Effector memory CD8-positive, alpha-beta T cell (primary cell): ENCODE measurements around the gene TNS2.

ENCODE experiments used
- ATAC-seq: fragments of 150-1000 bp; cut with Tn5 transposase; replicated peaks from 2 replicates; pipeline ENCODE4 v1.10.0; 2021; ENCODE audit warnings: mild to moderate bottlenecking, moderate library complexity
- DNase-seq, 3 experiments: peaks; one replicate each; pipeline ENCODE4 v3.0.0; 2021
- H3K27ac Mint-ChIP-seq, 2 donors: one replicate each; pipeline ENCODE4 v1.8.0; 2022; ENCODE audit warnings: mild to moderate bottlenecking in 2 of 2, mixed read lengths in 2 of 2, moderate library complexity in 2 of 2
- H3K27me3 Mint-ChIP-seq, 2 donors: one replicate each; pipeline ENCODE4 v1.8.0; 2022; ENCODE audit warnings: mixed read lengths in 2 of 2
- H3K36me3 Mint-ChIP-seq: one replicate; pipeline ENCODE4 v1.8.0; 2022; ENCODE audit warnings: mild to moderate bottlenecking, moderate library complexity, mixed read lengths; ENCODE audit not compliant: insufficient read depth
- H3K4me1 Mint-ChIP-seq, 2 donors: one replicate each; pipeline ENCODE4 v1.8.0; 2022; ENCODE audit warnings: low read depth in 2 of 2, mixed read lengths in 2 of 2
- H3K4me3 Mint-ChIP-seq, 2 donors: one replicate each; pipeline ENCODE4 v1.8.0; 2022; ENCODE audit warnings: mild to moderate bottlenecking in 2 of 2, mixed read lengths in 2 of 2, moderate library complexity in 2 of 2
- H3K9me3 Mint-ChIP-seq, 2 donors: one replicate each; pipeline ENCODE4 v1.8.0; 2022; ENCODE audit warnings: mixed read lengths in 2 of 2

TNS2 gene

DNA sequence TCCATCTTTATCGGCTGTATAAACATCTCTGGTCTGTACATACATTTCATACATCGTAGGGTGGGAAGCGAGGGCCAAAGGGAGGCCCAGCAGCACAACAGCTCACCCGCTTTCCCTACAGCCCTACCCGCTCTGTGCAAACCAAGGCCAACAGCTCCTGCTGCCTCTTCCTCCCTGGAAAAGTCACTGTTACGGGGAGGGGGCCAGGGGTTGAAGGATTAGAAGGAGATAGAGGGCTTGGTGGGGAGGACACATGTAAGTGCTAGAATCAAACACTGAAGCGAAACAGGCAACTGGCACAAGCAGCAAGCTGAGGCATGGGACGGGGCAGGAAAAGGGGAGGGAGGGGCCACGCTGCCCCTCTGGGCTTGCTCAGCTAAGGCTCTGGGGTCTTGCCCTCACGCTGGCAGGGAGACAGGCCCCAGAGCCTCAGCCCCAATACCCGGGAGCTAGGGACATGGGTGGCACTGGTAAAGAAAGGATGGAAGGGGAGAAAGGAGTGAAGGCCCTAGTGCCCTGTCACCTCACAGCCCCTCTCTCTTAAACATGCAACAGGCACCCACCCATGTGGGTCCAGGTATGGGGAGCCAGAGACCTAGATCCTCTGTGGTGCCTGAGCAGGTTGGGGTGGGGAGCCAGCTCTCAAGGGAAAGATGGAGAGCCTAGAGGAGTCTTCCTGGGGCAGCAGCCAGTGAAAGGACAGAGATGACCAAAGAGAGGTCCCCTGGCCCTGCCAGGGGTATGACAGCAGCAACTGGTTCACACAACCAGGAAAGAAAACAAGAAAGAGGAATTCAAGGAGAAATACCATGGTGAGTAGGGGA, 15.0 kb downstream of the TNS2 start:
- peak overlapping the region in 1 of 2 donors; percentile 77 for H3K27ac Mint-ChIP-seq

DNA sequence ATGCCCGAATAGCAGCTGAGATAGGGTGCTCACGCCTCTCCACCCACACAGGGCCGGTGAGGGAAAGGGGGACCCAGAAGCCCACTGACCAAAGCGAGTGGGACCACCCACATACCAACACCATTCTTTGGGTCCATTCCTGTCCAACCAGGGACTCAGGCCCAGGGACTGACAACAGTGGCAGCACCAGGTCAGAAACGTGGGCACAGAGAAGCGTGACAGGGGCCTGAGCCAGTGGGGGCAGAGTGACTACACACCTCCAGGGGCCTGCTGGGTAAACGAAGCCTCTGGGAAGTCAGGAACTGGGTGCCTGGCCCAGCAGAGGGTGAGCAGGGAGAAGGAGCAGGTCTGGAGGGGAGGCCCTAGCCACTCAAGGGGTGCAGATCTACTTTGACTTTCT, 15.6 kb downstream of the TNS2 start:
- DNase-seq (no peak), ATAC-seq (no peak)
- Mint-ChIP-seq H3K4me3 (no peak overlapping the region), H3K27me3 (no peaks in the 10 kb centered on the region), H3K36me3 (peaks cover 32% of the 10 kb centered on the region), H3K27ac (peak overlapping the region in 1 of 2 donors; percentile 77), H3K9me3 (no peaks in the 10 kb centered on the region), H3K4me1 (peaks cover 10 to 23% of the 10 kb centered on the region in 2 donors)

More for the DNA sequence above, 15.0 kb downstream of the TNS2 start:
- ATAC-seq (no peak), DNase-seq (no peak)
- Mint-ChIP-seq H3K27me3 (no peaks in the 10 kb centered on the region), H3K9me3 (no peaks in the 10 kb centered on the region), H3K36me3 (peaks cover 32% of the 10 kb centered on the region), H3K4me1 (peaks cover 10 to 21% of the 10 kb centered on the region in 2 donors), H3K4me3 (no peak overlapping the region)

DNA sequence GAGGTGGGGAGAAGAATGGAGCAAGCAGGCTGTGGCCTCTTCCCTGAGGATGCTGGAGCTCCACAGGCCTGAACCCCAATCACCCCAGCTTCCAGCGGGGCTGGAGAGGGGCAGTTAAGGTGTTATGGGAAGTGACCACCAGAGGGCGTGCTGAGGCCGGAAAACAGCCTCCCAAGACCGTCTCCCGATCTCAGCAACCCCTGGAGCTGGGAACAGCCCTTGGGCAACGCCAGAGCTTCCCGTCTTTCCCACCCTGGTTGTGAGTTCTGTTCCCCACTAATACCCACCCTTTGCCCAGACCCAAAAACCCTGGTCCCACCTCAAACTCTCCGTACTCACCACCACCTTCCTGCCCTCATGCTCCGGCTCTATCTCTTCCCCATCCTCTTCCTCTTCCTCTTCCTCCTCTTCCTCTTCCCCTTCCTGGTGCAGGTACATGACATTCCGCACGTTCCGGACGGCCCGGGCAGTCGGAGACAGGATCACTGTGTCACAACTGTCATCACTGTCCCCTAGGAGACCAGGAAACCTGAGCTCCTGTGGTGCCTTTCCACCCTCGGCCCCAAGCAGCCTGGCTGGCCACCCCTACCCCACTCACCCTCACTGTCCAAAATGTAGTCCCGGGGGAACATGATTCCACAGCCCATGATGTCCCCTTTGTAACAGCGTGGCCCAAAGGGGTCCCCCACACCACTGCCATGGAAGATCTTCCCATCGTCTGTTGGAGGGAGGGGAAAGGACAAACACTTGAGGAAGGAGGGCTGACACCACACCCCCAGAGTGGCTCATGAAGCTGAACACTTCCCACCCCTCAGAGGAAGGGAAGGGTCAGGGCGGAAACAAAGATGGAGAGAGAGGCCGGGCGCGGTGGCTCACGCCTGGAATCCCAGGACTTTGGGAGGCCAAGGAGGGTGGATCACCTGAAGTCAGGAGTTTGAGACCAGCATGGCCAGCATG, 16.4 kb downstream of the TNS2 start:
- ATAC-seq (peak; percentile 84), DNase-seq (peak; percentile 63 to 64 (median 64))
- Mint-ChIP-seq H3K4me3 (no peak overlapping the region), H3K9me3 (no peaks in the 10 kb centered on the region), H3K36me3 (peaks cover 37% of the 10 kb centered on the region), H3K27me3 (no peaks in the 10 kb centered on the region), H3K4me1 (peaks cover 13 to 26% of the 10 kb centered on the region in 2 donors), H3K27ac (peak overlapping the region in 1 of 2 donors; percentile 35)

DNA sequence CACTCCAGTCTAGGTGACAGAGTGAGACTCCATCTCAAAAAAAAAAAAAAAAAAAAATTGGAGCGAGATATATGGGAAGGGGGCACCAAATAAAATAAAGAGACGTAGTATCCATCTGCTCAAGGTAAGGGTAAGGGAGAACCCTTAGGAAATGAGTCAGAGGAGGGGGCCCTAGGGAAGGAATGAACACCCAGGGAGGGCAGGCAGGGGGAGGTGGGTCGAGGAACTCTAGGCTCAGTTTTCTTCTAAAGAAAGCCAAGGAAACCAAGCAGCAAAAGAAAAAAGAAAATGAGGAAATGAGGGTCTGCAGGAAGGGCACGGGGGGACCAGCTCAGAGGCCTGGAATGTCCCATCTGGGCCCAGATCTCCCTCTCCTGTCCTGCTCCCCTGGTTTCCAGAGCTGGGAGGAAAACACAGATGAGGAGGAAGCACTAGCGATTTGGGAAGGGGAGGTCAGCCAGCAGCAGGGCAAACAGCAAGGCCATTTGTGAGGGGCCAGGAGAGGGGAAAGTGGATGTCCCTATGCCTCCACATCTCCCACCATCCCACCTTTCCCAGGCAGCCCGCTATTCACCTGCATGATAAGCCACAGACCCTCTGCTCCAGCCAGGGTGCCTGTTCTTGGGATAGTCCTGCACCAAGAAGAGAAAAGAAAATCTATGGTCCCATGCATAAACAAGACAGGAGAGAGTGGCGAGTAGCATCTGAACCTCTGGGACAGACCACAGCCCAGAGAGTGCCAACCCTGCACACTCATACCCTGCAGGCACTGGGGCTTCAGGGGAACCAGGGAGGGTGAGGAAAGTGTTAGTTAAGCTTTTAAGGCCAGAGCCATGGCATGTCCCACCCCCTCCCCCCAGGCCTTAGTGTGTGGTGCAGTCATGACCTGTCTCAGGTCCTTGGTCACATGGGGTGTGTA, 17.5 kb downstream of the TNS2 start:
- Mint-ChIP-seq H3K4me1 (peaks cover 18 to 29% of the 10 kb centered on the region in 2 donors), H3K4me3 (no peak overlapping the region), H3K27ac (peak overlapping the region in 1 of 2 donors; percentile 35), H3K9me3 (no peaks in the 10 kb centered on the region), H3K27me3 (no peaks in the 10 kb centered on the region), H3K36me3 (peaks cover 45% of the 10 kb centered on the region)
- ATAC-seq (no peak), DNase-seq (no peak)

DNA sequence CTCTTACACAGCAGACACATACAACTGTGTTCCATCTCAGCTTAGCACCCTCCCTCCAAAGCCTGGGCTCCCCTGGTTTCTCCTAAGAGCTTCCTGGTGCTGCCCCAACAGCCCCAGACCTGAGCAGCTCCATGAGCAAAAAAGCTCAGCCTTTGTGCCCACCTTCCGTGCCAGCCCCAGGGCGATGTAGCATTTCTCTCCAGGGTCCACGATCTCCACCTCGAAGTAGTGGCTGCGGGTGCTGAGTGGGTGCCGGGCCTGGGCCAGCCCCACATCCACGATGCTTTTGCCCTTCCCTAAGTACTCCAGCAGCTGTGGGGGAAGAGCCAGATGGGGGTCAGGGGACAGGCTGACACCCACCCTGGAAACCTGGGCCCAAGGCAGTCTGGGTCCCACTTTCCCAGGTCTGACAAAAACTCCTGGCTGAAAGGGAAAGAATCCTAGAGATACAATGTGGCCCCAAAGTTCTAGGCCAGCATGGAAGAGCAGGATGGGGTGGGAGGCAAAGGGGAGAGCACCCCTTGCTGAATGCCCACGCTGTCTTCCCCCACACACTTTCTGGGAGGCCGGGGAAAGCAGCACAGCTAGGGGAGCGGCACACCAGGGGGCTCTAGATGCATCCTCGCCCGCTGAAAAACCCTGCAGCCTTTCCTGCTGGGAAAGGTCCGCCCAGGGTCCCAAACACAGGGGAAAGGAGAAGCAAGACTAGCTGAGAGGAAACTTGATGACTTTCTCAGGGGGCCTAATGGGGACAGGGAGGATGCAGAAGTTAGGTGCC, 18.3 kb downstream of the TNS2 start:
- peaks cover 49% of the 10 kb centered on the region for H3K36me3 Mint-ChIP-seq
- no peaks in the 10 kb centered on the region for H3K27me3 Mint-ChIP-seq
- peaks cover 18 to 31% of the 10 kb centered on the region in 2 donors for H3K4me1 Mint-ChIP-seq
- ATAC-seq (no peak), DNase-seq (no peak)
- no peak overlapping the region for H3K4me3 Mint-ChIP-seq
- peak overlapping the region; percentile 41 to 70 for H3K27ac Mint-ChIP-seq
- no peaks in the 10 kb centered on the region for H3K9me3 Mint-ChIP-seq

DNA sequence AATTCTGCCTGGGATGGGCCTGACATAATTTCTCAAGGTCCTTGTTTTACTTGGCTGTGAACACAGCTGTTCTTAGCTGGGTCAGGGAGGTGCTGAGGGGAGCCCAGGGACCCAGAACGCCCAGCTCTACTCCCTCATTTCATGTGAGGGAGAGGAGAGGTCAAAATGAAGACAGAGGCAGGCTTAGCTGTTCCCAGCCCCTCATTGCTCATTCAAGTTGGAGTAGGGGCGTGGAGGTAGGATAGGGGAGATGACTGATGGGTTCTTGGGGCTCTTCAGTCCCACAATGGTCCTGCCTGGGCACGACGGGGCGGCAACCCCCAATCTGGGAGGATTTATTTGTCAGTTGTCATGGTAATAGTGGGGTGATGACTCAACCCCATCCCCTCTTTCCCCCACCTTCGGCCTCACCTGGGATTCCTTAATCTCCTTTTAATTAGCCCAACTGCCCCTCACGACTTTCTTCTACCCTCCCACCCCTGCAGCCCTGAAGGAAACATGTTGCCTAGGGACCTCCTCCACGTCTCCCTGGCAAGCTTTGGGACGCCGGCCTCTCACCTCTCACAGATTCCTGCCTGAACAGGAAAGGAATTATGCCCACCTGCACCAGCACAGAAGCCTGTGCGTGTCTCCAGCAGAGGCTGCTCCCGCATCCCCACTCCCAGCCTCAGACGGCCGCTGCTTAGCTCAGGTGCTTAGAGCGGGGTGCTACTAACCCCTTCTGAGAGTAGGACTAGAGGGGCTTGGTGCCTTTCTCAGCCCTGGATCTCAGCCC, 19.1 kb downstream of the TNS2 start:
- Mint-ChIP-seq H3K27me3 (no peaks in the 10 kb centered on the region), H3K27ac (peak overlapping the region; percentile 41 to 74), H3K4me3 (no peak overlapping the region), H3K36me3 (peaks cover 57% of the 10 kb centered on the region), H3K9me3 (no peaks in the 10 kb centered on the region), H3K4me1 (peaks cover 20 to 33% of the 10 kb centered on the region in 2 donors)
- DNase-seq (no peak), ATAC-seq (no peak)

DNA sequence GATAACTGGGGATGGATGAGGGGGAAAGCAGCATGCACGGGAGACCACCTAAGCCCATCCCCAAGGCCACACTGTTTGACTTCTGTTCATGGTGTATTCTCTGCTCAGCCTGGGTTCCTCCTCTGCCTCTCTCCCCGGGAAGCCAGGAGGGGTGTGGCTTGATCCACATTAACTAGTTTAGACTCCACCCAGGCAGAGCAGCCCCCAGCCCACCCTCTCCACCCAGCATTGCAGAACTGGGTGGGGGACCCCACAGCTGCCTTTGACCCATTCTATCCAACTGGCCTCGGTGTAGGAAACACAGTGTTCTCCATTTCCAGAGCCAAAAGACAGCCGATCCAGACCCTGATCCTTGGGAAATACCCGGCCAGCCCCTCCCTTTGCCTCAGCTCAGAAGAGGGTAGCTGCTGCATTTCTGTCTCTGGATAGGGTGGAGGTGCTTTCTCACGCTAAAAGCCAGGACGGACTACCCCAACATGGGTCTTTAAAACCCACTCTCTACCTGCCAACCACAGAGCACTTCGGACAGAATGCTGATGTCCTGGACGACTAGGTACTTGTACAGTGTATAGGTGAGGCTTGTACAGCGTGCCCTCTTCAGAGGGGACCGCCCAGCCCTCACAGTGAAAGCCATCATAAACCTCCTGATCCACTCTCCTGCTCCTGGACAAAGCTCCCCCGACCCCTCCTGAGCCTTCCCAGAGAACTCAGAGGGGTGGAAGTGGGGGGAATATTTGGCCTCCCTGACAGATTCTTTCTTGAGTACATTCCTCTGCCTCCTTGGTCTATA, 20.0 kb downstream of the TNS2 start:
- DNase-seq, result no peak
- Mint-ChIP-seq H3K27me3 (no peaks in the 10 kb centered on the region), H3K9me3 (no peaks in the 10 kb centered on the region), H3K4me1 (peaks cover 27 to 41% of the 10 kb centered on the region in 2 donors), H3K4me3 (no peak overlapping the region), H3K27ac (peak overlapping the region; percentile 41 to 74), H3K36me3 (peaks cover 58% of the 10 kb centered on the region)
- ATAC-seq, result no peak

DNA sequence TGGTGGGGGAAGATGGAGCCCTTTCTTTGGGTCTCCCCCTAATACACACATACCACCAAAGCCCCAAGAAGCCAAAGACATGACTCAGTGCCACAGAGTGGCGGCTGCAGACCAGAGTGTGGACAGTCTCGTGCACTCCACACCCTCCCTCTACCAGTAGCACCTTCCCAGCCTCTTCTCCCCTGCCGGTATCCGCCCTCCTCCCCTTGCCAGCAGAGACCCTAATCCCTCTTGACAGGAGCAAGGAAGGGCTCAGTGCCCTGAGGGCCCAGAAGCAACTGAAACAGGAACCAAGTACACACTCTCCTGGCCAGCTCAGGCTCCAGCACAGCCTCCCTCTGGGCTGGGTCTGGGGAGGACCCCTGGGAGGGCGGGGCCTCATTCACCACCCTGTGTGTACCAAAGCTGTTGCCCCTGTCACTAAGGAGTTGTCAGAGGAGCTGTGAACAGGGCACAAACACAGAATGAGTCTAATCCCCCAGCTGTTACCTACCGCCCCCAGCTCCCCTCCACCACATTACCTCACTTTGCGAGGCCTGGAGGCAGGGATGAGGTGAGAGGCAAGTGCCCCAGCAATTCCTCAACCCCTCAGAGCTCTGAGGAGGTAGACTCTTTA, 21.1 kb downstream of the TNS2 start:
- H3K4me3 Mint-ChIP-seq, result no peak overlapping the region
- no peaks in the 10 kb centered on the region for H3K27me3 Mint-ChIP-seq
- no peak for DNase-seq
- peak overlapping the region; percentile 74 to 75 for H3K27ac Mint-ChIP-seq
- no peak for ATAC-seq
- peaks cover 63% of the 10 kb centered on the region for H3K36me3 Mint-ChIP-seq
- peaks cover 29 to 49% of the 10 kb centered on the region in 2 donors for H3K4me1 Mint-ChIP-seq
- H3K9me3 Mint-ChIP-seq, result no peaks in the 10 kb centered on the region

DNA sequence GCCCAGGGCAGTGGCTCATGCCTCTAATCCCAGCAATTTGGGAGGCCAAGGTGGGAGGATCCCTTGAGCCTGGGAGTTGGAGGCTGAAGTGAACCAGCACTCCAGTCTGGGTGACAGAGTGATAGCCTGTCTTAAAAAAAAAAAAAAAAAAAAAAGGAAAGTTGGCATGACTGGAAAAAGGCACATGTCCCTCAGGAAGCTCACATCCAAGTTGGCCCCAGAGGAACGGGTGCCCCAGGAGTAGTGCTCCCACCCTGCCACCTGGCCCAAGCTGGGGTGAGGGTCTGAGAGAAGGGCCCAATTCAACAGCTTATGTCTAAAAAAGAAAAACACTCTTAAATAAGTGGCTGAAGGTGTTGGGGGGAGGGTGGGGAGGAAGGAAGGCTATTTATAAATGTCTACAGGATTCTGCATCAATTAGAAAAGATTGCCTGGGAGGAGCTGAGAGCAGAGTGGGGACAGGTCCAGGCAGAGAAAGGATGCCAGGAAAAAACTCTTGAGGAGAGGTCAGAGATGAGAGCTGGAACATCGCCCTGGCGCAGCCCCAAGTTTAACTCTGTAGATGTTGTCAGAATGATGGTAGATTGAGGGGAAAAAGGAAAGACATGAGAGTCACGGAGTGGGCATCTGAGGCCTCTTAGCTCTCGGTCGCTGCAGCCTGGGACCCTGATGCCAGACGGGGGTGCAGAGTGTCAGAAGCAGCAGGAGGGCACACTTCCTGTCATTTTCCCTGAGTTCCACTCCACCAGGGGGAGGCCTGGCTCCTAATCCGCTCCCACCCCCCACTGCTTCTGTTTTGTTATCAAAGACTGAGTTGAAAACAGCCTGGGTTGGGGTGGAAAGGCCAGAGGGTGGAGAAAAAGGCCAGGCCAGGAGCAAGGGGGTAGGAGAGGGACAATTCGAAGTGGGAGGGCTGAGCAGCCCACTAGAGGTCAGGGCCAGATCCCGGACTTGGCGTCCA, 22.0 kb downstream of the TNS2 start:
- Mint-ChIP-seq H3K4me3 (no peak overlapping the region), H3K9me3 (no peaks in the 10 kb centered on the region), H3K36me3 (peaks cover 61% of the 10 kb centered on the region), H3K27ac (peak overlapping the region; percentile 74 to 75), H3K27me3 (no peaks in the 10 kb centered on the region), H3K4me1 (peaks cover 31 to 47% of the 10 kb centered on the region in 2 donors)
- DNase-seq (no peak), ATAC-seq (no peak)

DNA sequence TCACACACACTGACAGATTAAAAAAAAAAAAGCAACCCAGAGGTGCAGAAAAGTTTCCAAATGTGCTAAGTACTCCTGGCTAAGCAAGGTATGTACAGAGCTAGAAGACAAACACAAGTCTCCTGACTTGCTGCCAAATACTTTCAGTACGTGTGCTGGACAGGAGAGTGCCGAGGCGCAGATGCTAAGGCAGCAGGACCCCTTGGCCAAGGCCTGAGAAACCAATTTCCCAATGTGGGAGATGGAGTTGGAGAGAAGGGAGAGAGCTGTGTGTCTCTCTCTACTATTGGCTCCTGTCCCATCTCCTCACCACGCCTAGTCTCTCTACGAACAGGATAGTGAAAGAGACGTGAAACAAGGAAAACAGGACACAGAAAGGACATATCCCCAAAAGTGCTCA, 24.0 kb downstream of the TNS2 start:
- ATAC-seq (no peak), DNase-seq (no peak)
- Mint-ChIP-seq H3K27ac (peak overlapping the region in 1 of 2 donors; percentile 26), H3K36me3 (peaks cover 69% of the 10 kb centered on the region), H3K27me3 (no peaks in the 10 kb centered on the region), H3K9me3 (no peaks in the 10 kb centered on the region), H3K4me3 (no peak overlapping the region), H3K4me1 (peaks cover 38 to 55% of the 10 kb centered on the region in 2 donors)
